Peyer's patch (tissue), 4 donors: ENCODE data around the gene FBLN1.

Experiments used
- POLR2A ChIP-seq, 2 donors: fragments of 450-650 bp; IDR thresholded peaks; one replicate each; pipeline ENCODE4 v1.5.1; 2017; ENCODE audit warnings: antibody characterized with exemption in 2 of 2, mild to moderate bottlenecking in 2 of 2, moderate library complexity in 2 of 2
- TF ChIP-seq, protein P1 (sequence below), 6 experiments: fragments of 450-650 bp in 4 of 6; fragments of 200-600 bp in 2 of 6; sonication (generic) in 1 of 6; IDR thresholded peaks; one replicate each; pipeline ENCODE4 v1.5.1; 2017 to 2019; ENCODE audit warnings: antibody characterized with exemption in 6 of 6, mild to moderate bottlenecking in 3 of 6, moderate library complexity in 1 of 6

- TF ChIP-seq, protein P1, sequence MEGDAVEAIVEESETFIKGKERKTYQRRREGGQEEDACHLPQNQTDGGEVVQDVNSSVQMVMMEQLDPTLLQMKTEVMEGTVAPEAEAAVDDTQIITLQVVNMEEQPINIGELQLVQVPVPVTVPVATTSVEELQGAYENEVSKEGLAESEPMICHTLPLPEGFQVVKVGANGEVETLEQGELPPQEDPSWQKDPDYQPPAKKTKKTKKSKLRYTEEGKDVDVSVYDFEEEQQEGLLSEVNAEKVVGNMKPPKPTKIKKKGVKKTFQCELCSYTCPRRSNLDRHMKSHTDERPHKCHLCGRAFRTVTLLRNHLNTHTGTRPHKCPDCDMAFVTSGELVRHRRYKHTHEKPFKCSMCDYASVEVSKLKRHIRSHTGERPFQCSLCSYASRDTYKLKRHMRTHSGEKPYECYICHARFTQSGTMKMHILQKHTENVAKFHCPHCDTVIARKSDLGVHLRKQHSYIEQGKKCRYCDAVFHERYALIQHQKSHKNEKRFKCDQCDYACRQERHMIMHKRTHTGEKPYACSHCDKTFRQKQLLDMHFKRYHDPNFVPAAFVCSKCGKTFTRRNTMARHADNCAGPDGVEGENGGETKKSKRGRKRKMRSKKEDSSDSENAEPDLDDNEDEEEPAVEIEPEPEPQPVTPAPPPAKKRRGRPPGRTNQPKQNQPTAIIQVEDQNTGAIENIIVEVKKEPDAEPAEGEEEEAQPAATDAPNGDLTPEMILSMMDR (IDR thresholded peaks at IDR 0.05): no peak
- no peak for TF ChIP-seq POLR2A (IDR thresholded peaks at IDR 0.05)
Observed at GRCh38 chr22:45583504-45583903, 80.8 kb downstream of the FBLN1 start.
